Measurements from ENCODE around the gene SKI.

SKI gene

GRCh38 chr1:2355373-2356261 lies 127.5 kb downstream of the SKI start:
- TF ChIP-seq GATA2 (IDR thresholded peaks at IDR 0.05; ENCODE audit: low read depth, low read length), result no peak
- no peak for TF ChIP-seq GATA3 (IDR thresholded peaks at IDR 0.05; ENCODE audit: low read depth, low read length)

- TF ChIP-seq GATA3 (IDR thresholded peaks at IDR 0.05; ENCODE audit: low read depth, low read length), result no peak
- TF ChIP-seq GATA2 (IDR thresholded peaks at IDR 0.05; ENCODE audit: low read depth, low read length), result no peak
Observed at GRCh38 chr1:2356401-2356800, 128.3 kb downstream of the SKI start.

GRCh38 chr1:2356911-2357845 lies 129.1 kb downstream of the SKI start:
- TF ChIP-seq GATA2 (IDR thresholded peaks at IDR 0.05; ENCODE audit: low read depth, low read length) (no peak), GATA3 (IDR thresholded peaks at IDR 0.05; ENCODE audit: low read depth, low read length) (no peak)

GRCh38 chr1:2358072-2358471 lies 130.0 kb downstream of the SKI start:
- TF ChIP-seq GATA2 (IDR thresholded peaks at IDR 0.05; ENCODE audit: low read depth, low read length), result no peak
- no peak for TF ChIP-seq GATA3 (IDR thresholded peaks at IDR 0.05; ENCODE audit: low read depth, low read length)

- no peak for TF ChIP-seq GATA2 (IDR thresholded peaks at IDR 0.05; ENCODE audit: low read depth, low read length)
- no peak for TF ChIP-seq GATA3 (IDR thresholded peaks at IDR 0.05; ENCODE audit: low read depth, low read length)
Observed at GRCh38 chr1:2358651-2359640, 130.8 kb downstream of the SKI start.

Measured in SH-SY5Y (cell line).